H54 (cell line): ENCODE measurements around the gene PPFIA2.
"Not testable (repeated sequence)": the region's sequence is repeated elsewhere in the genome, so short reads cannot be mapped to it uniquely, and the experiment has no call there.

Source experiments
- DNase-seq: peaks from one replicate; pipeline ENCODE4 v3.0.0; 2011; ENCODE audit warnings: low spot score, mixed read lengths; ENCODE audit not compliant: insufficient read length
- FAIRE-seq: peaks from 3 replicates; lab custom pipeline; 2011; peaks lifted over from hg19 to GRCh38; lab: Jason Lieb, UNC
- POLR2A ChIP-seq: IDR thresholded peaks from 2 replicates; pipeline ENCODE4 v1.6.1; 2011; ENCODE audit warnings: low read depth, mild to moderate bottlenecking, low read length

Gene PPFIA2

GRCh38 chr12:81722004-81722403, 37.1 kb downstream of the PPFIA2 start:
- DNase-seq, result no peak
- no peak for TF ChIP-seq POLR2A
- FAIRE-seq, result no peak

GRCh38 chr12:81718616-81719015, 40.5 kb downstream of the PPFIA2 start:
- no peak for DNase-seq
- no peak for TF ChIP-seq POLR2A

GRCh38 chr12:81712536-81712935, 46.6 kb downstream of the PPFIA2 start:
- no peak for DNase-seq
- FAIRE-seq, result no peak
- no peak for TF ChIP-seq POLR2A

More at GRCh38 chr12:81718616-81719015, 40.5 kb downstream of the PPFIA2 start:
- no peak for FAIRE-seq

GRCh38 chr12:81705586-81705985, 53.6 kb downstream of the PPFIA2 start:
- no peak for TF ChIP-seq POLR2A
- FAIRE-seq (no peak), DNase-seq (no peak)

- DNase-seq, result no peak
- TF ChIP-seq POLR2A, result no peak
- FAIRE-seq, result no peak
Measured at GRCh38 chr12:81699551-81699950, 59.6 kb downstream of the PPFIA2 start.

GRCh38 chr12:81692008-81692407, 67.1 kb downstream of the PPFIA2 start:
- TF ChIP-seq POLR2A, result no peak
- no peak for DNase-seq
- FAIRE-seq, result no peak

- no peak for DNase-seq
- TF ChIP-seq POLR2A, result no peak
Measured at GRCh38 chr12:81683881-81684280, 75.3 kb downstream of the PPFIA2 start.

GRCh38 chr12:81679614-81680013, 79.5 kb downstream of the PPFIA2 start:
- no peak for TF ChIP-seq POLR2A
- FAIRE-seq (no peak), DNase-seq (no peak)

More at GRCh38 chr12:81683881-81684280, 75.3 kb downstream of the PPFIA2 start:
- no peak for FAIRE-seq

GRCh38 chr12:81670759-81671158, 88.4 kb downstream of the PPFIA2 start:
- FAIRE-seq (no peak), DNase-seq (no peak)
- TF ChIP-seq POLR2A, result no peak

GRCh38 chr12:81668475-81668874, 90.7 kb downstream of the PPFIA2 start:
- TF ChIP-seq POLR2A, result no peak
- DNase-seq (peak; percentile 27), FAIRE-seq (peak; percentile 98)

- not testable (repeated sequence) for DNase-seq, FAIRE-seq
Measured at GRCh38 chr12:81659310-81659709, 99.8 kb downstream of the PPFIA2 start.

GRCh38 chr12:81644503-81644902, 114.6 kb downstream of the PPFIA2 start:
- DNase-seq (no peak), FAIRE-seq (no peak)
- no peak for TF ChIP-seq POLR2A

GRCh38 chr12:81639196-81639595, 120.0 kb downstream of the PPFIA2 start:
- TF ChIP-seq POLR2A, result no peak
- no peak for DNase-seq
- FAIRE-seq, result no peak

- no peak for DNase-seq
- TF ChIP-seq POLR2A, result no peak
- FAIRE-seq, result no peak
Measured at GRCh38 chr12:81633127-81633526, 126.0 kb downstream of the PPFIA2 start.

- DNase-seq (peak; percentile 4), FAIRE-seq (peak; percentile 81)
- no peak for TF ChIP-seq POLR2A
Measured at GRCh38 chr12:81627336-81628189, 131.6 kb downstream of the PPFIA2 start.

GRCh38 chr12:81626406-81626805, 132.7 kb downstream of the PPFIA2 start:
- FAIRE-seq (no peak), DNase-seq (no peak)
- TF ChIP-seq POLR2A, result no peak
